ENCODE data around the gene ZNF530. TPM values are rescaled to one million over a fixed set of nuclear protein-coding genes. Genes with fewer than 3 reads are reported as not detected.
A peak's percentile ranks its signal among the peaks of the same experiment; 100 is the strongest.

ZNF530 gene
- total RNA-seq (4.0 TPM), polyA plus RNA-seq (4.1 TPM)

- H3K4me1 ChIP-seq (ENCODE audit: insufficient read depth) = no peaks in the 10 kb centered on the region
- under 1% methylated on average over 53 of the region's 53 CpGs for WGBS
- peaks cover 2% of the 10 kb centered on the region for H3K36me3 ChIP-seq (ENCODE audit: insufficient read depth)
- H3K4me3 ChIP-seq (ENCODE audit: low read depth, low read length) = peak within 1 kb of the TSS; percentile 62
- peak; percentile 80 for DNase-seq (ENCODE audit: extremely low spot score)
- H3K27ac ChIP-seq (ENCODE audit: low read depth) = no peak within 1 kb of the TSS
Measured at GRCh38 chr19:57599761-57600383, at the start of gene ZNF530. TSS of gene ZNF530 (plus strand) at chr19:57599885. CDS start at chr19:57604346, 4,461 bp downstream.

- no peak for DNase-seq (ENCODE audit: extremely low spot score)
- 94% methylated on average over 2 of the region's 2 CpGs for WGBS
- no peak overlapping the region for H3K27ac ChIP-seq (ENCODE audit: low read depth)
- no peaks in the 10 kb centered on the region for H3K4me1 ChIP-seq (ENCODE audit: insufficient read depth)
- peaks cover 19% of the 10 kb centered on the region for H3K36me3 ChIP-seq (ENCODE audit: insufficient read depth)
- no peak overlapping the region for H3K4me3 ChIP-seq (ENCODE audit: low read depth, low read length)
Measured at GRCh38 chr19:57552432-57552831, 47.3 kb upstream of the ZNF530 start.

- Histone ChIP-seq H3K4me3 (ENCODE audit: low read depth, low read length) (no peak overlapping the region), H3K4me1 (ENCODE audit: insufficient read depth) (no peaks in the 10 kb centered on the region), H3K27ac (ENCODE audit: low read depth) (no peak overlapping the region), H3K36me3 (ENCODE audit: insufficient read depth) (peaks cover 7% of the 10 kb centered on the region)
- no peak for DNase-seq (ENCODE audit: extremely low spot score)
- WGBS = 78% methylated on average over 5 of the region's 5 CpGs
Measured at GRCh38 chr19:57557659-57558058, 42.0 kb upstream of the ZNF530 start.

- Histone ChIP-seq H3K27ac (ENCODE audit: low read depth) (no peak overlapping the region), H3K4me1 (ENCODE audit: insufficient read depth) (no peaks in the 10 kb centered on the region), H3K4me3 (ENCODE audit: low read depth, low read length) (peak overlapping the region; percentile 87), H3K36me3 (ENCODE audit: insufficient read depth) (peaks cover under 1% of the 10 kb centered on the region)
- 19% methylated on average over 6 of the region's 6 CpGs for WGBS
- no peak for DNase-seq (ENCODE audit: extremely low spot score)
Measured at GRCh38 chr19:57558525-57558924, 41.2 kb upstream of the ZNF530 start.

GRCh38 chr19:57559008-57559403, 40.7 kb upstream of the ZNF530 start:
- under 1% methylated on average over 22 of the region's 22 CpGs for WGBS
- Histone ChIP-seq H3K36me3 (ENCODE audit: insufficient read depth) (no peaks in the 10 kb centered on the region), H3K27ac (ENCODE audit: low read depth) (no peak overlapping the region), H3K4me1 (ENCODE audit: insufficient read depth) (no peaks in the 10 kb centered on the region), H3K4me3 (ENCODE audit: low read depth, low read length) (peak overlapping the region; percentile 87)
- DNase-seq (ENCODE audit: extremely low spot score) = no peak

- no peak within 1 kb of the TSS for H3K27ac ChIP-seq (ENCODE audit: low read depth)
- no peaks in the 10 kb centered on the region for H3K4me1 ChIP-seq (ENCODE audit: insufficient read depth)
- peak; percentile 78 for DNase-seq (ENCODE audit: extremely low spot score)
- WGBS = under 1% methylated on average over 56 of the region's 56 CpGs
- no peaks in the 10 kb centered on the region for H3K36me3 ChIP-seq (ENCODE audit: insufficient read depth)
- H3K4me3 ChIP-seq (ENCODE audit: low read depth, low read length) = peak within 1 kb of the TSS; percentile 87
Measured at GRCh38 chr19:57559404-57560025, 40.2 kb upstream of the ZNF530 start, which contains the start of gene ZNF550. TSS of gene ZNF550 (minus strand) at chr19:57559863. CDS start at chr19:57559682, 181 bp downstream.

GRCh38 chr19:57560049-57560491, 39.6 kb upstream of the ZNF530 start:
- no peak overlapping the region for H3K27ac ChIP-seq (ENCODE audit: low read depth)

GRCh38 chr19:57563547-57563946, 36.1 kb upstream of the ZNF530 start:
- H3K4me3 ChIP-seq (ENCODE audit: low read depth, low read length) = no peak overlapping the region
- H3K27ac ChIP-seq (ENCODE audit: low read depth) = no peak overlapping the region
- no peak for DNase-seq (ENCODE audit: extremely low spot score)
- 60% methylated on average over 1 of the region's 1 CpG for WGBS
- H3K36me3 ChIP-seq (ENCODE audit: insufficient read depth) = no peaks in the 10 kb centered on the region
- H3K4me1 ChIP-seq (ENCODE audit: insufficient read depth) = no peaks in the 10 kb centered on the region

More at GRCh38 chr19:57560049-57560491, 39.6 kb upstream of the ZNF530 start:
- 14% methylated on average over 23 of the region's 23 CpGs for WGBS
- Histone ChIP-seq H3K4me1 (ENCODE audit: insufficient read depth) (no peaks in the 10 kb centered on the region), H3K4me3 (ENCODE audit: low read depth, low read length) (peak overlapping the region; percentile 87), H3K36me3 (ENCODE audit: insufficient read depth) (no peaks in the 10 kb centered on the region)
- no peak for DNase-seq (ENCODE audit: extremely low spot score)

GRCh38 chr19:57566396-57567265, 33.1 kb upstream of the ZNF530 start:
- WGBS = 65% methylated on average over 7 of the region's 7 CpGs
- DNase-seq (ENCODE audit: extremely low spot score) = no peak
- no peak overlapping the region for H3K27ac ChIP-seq (ENCODE audit: low read depth)
- no peaks in the 10 kb centered on the region for H3K36me3 ChIP-seq (ENCODE audit: insufficient read depth)
- H3K4me1 ChIP-seq (ENCODE audit: insufficient read depth) = no peaks in the 10 kb centered on the region
- no peak overlapping the region for H3K4me3 ChIP-seq (ENCODE audit: low read depth, low read length)

- H3K36me3 ChIP-seq (ENCODE audit: insufficient read depth) = peaks cover 12% of the 10 kb centered on the region
- H3K4me3 ChIP-seq (ENCODE audit: low read depth, low read length) = no peak overlapping the region
- DNase-seq (ENCODE audit: extremely low spot score) = no peak
- H3K27ac ChIP-seq (ENCODE audit: low read depth) = no peak overlapping the region
- H3K4me1 ChIP-seq (ENCODE audit: insufficient read depth) = no peaks in the 10 kb centered on the region
Measured at GRCh38 chr19:57570707-57571106, 29.0 kb upstream of the ZNF530 start.

- no peak for DNase-seq (ENCODE audit: extremely low spot score)
- no peak overlapping the region for H3K27ac ChIP-seq (ENCODE audit: low read depth)
- no peak overlapping the region for H3K4me3 ChIP-seq (ENCODE audit: low read depth, low read length)
- WGBS = over 99% methylated on average over 3 of the region's 3 CpGs
- no peaks in the 10 kb centered on the region for H3K4me1 ChIP-seq (ENCODE audit: insufficient read depth)
- H3K36me3 ChIP-seq (ENCODE audit: insufficient read depth) = peaks cover 15% of the 10 kb centered on the region
Measured at GRCh38 chr19:57572415-57572947, 27.2 kb upstream of the ZNF530 start.

- Histone ChIP-seq H3K36me3 (ENCODE audit: insufficient read depth) (peaks cover 15% of the 10 kb centered on the region), H3K27ac (ENCODE audit: low read depth) (no peak overlapping the region), H3K4me3 (ENCODE audit: low read depth, low read length) (no peak overlapping the region), H3K4me1 (ENCODE audit: insufficient read depth) (no peaks in the 10 kb centered on the region)
- DNase-seq (ENCODE audit: extremely low spot score) = no peak
Measured at GRCh38 chr19:57576661-57577060, 23.0 kb upstream of the ZNF530 start.

GRCh38 chr19:57578487-57579205, 21.0 kb upstream of the ZNF530 start, which contains the start of gene ZNF416:
TSS of gene ZNF416 (minus strand) at chr19:57578911. CDS start at chr19:57578704, 207 bp downstream.
- Histone ChIP-seq H3K36me3 (ENCODE audit: insufficient read depth) (peaks cover 10% of the 10 kb centered on the region), H3K4me3 (ENCODE audit: low read depth, low read length) (peak within 1 kb of the TSS; percentile 96), H3K27ac (ENCODE audit: low read depth) (no peak within 1 kb of the TSS), H3K4me1 (ENCODE audit: insufficient read depth) (peaks cover 2% of the 10 kb centered on the region)
- WGBS = under 1% methylated on average over 62 of the region's 62 CpGs
- DNase-seq (ENCODE audit: extremely low spot score) = peak; percentile 96
